HEK293 (cell line): ENCODE results near the gene TRIM69.
A peak's percentile ranks its signal among the peaks of the same experiment; 100 is the strongest.

ENCODE experiments used
- CTCF ChIA-PET: fragments of 350-600 bp; formaldehyde crosslinking; extraction: SDS; loops from one replicate; lab custom pipeline; 2021; ENCODE audit warnings: antibody characterized with exemption; lab: Yijun Ruan, JAX
- POLR2A ChIA-PET: fragments of 300-600 bp; formaldehyde crosslinking; extraction: SDS; loops from one replicate; lab custom pipeline; 2020; ENCODE audit warnings: antibody characterized with exemption, inconsistent platforms; lab: Yijun Ruan, JAX
- H3K27ac ChIP-seq: fragments of 200-500 bp; sonication (Bioruptor generic); 2 replicates; pipeline ENCODE4 v1.5.1; 2014; ENCODE audit warnings: low read depth, low read length, control low read depth, inconsistent platforms; ENCODE audit errors: extremely low read depth
- H3K36me3 ChIP-seq, 2 experiments: fragments of 200-500 bp in 1 of 2; sonication (Bioruptor generic) in 1 of 2; 1 replicate in 1 of 2; 2 replicates in 1 of 2; pipeline ENCODE4 v1.5.1; 2014 to 2017; ENCODE audit warnings: inconsistent platforms in 2 of 2, low read length in 2 of 2; ENCODE audit not compliant: control insufficient read depth in 2 of 2, insufficient read depth in 1 of 2
- H3K4me1 ChIP-seq: fragments of 200-500 bp; sonication (Bioruptor generic); 2 replicates; pipeline ENCODE4 v1.5.1; 2014; ENCODE audit warnings: mild to moderate bottlenecking, low read length, inconsistent platforms; ENCODE audit not compliant: control insufficient read depth, insufficient read depth
- H3K4me3 ChIP-seq: 2 replicates; pipeline ENCODE4 v1.5.1; 2011; ENCODE audit warnings: low read depth, mild to moderate bottlenecking, control low read depth, low read length, moderate library complexity
- H3K9me3 ChIP-seq: fragments of 200-500 bp; sonication (Bioruptor generic); 2 replicates; pipeline ENCODE4 v1.5.1; 2014; ENCODE audit warnings: low read depth, low read length, inconsistent platforms; ENCODE audit not compliant: control insufficient read depth, insufficient read depth
- AEBP2 ChIP-seq: fragments of 450-650 bp; formaldehyde crosslinking; IDR thresholded peaks from 2 replicates; pipeline ENCODE4 v1.5.1; 2016; ENCODE audit warnings: missing biosample characterization, missing genetic modification characterization, borderline replicate concordance
- HIC1 ChIP-seq: fragments of 450-650 bp; formaldehyde crosslinking; IDR thresholded peaks from 2 replicates; pipeline ENCODE4 v1.5.1; 2016; ENCODE audit warnings: missing biosample characterization, missing genetic modification characterization
- TRIM28 ChIP-seq: IDR thresholded peaks from 2 replicates; pipeline ENCODE4 v1.6.1; 2011; ENCODE audit warnings: low read length, control low read depth, borderline replicate concordance
- ZBTB48 ChIP-seq: fragments of 450-650 bp; formaldehyde crosslinking; IDR thresholded peaks from 2 replicates; pipeline ENCODE4 v1.5.1; 2016; ENCODE audit warnings: missing biosample characterization, missing genetic modification characterization
- ZBTB8A ChIP-seq: fragments of 450-650 bp; formaldehyde crosslinking; IDR thresholded peaks from 2 replicates; pipeline ENCODE4 v1.5.1; 2016; ENCODE audit warnings: missing biosample characterization, missing genetic modification characterization
- ZEB2 ChIP-seq: fragments of 450-650 bp; formaldehyde crosslinking; IDR thresholded peaks from 2 replicates; pipeline ENCODE4 v1.5.1; 2016; ENCODE audit warnings: missing biosample characterization, missing genetic modification characterization
- ZFP69B ChIP-seq: fragments of 450-650 bp; formaldehyde crosslinking; IDR thresholded peaks from 2 replicates; pipeline ENCODE4 v1.5.1; 2016; ENCODE audit warnings: missing biosample characterization, missing genetic modification characterization
- ZNF221 ChIP-seq: fragments of 450-650 bp; formaldehyde crosslinking; IDR thresholded peaks from 2 replicates; pipeline ENCODE4 v1.5.1; 2017; ENCODE audit warnings: missing biosample characterization, missing genetic modification characterization, borderline replicate concordance
- ZNF23 ChIP-seq: fragments of 450-650 bp; formaldehyde crosslinking; IDR thresholded peaks from 2 replicates; pipeline ENCODE4 v1.5.1; 2016; ENCODE audit warnings: missing biosample characterization, missing genetic modification characterization, borderline replicate concordance
- ZNF239 ChIP-seq: fragments of 450-650 bp; formaldehyde crosslinking; IDR thresholded peaks from 2 replicates; pipeline ENCODE4 v1.5.1; 2016; ENCODE audit warnings: missing biosample characterization, missing genetic modification characterization
- ZNF24 ChIP-seq: fragments of 450-650 bp; formaldehyde crosslinking; IDR thresholded peaks from 2 replicates; pipeline ENCODE4 v1.5.1; 2016; ENCODE audit warnings: missing biosample characterization, missing genetic modification characterization
- ZNF302 ChIP-seq: fragments of 450-650 bp; formaldehyde crosslinking; IDR thresholded peaks from 2 replicates; pipeline ENCODE4 v1.5.1; 2016; ENCODE audit warnings: missing biosample characterization, missing genetic modification characterization, low read depth
- ZNF324 ChIP-seq: fragments of 450-650 bp; formaldehyde crosslinking; IDR thresholded peaks from 2 replicates; pipeline ENCODE4 v1.5.1; 2016; ENCODE audit warnings: missing biosample characterization, missing genetic modification characterization
- ZNF335 ChIP-seq: fragments of 450-650 bp; formaldehyde crosslinking; conservative IDR thresholded peaks from 2 replicates; pipeline ENCODE4 v1.5.1; 2016; ENCODE audit warnings: missing biosample characterization, missing genetic modification characterization
- ZNF394 ChIP-seq: fragments of 450-650 bp; formaldehyde crosslinking; IDR thresholded peaks from 2 replicates; pipeline ENCODE4 v1.5.1; 2016; ENCODE audit warnings: missing biosample characterization, missing genetic modification characterization, mild to moderate bottlenecking, moderate library complexity, borderline replicate concordance
- ZNF521 ChIP-seq: fragments of 450-650 bp; formaldehyde crosslinking; IDR thresholded peaks from 2 replicates; pipeline ENCODE4 v1.5.1; 2017; ENCODE audit warnings: missing biosample characterization, mild to moderate bottlenecking, missing genetic modification characterization
- ZNF560 ChIP-seq: fragments of 450-650 bp; formaldehyde crosslinking; IDR thresholded peaks from 2 replicates; pipeline ENCODE4 v1.5.1; 2017; ENCODE audit warnings: missing biosample characterization, missing genetic modification characterization, borderline replicate concordance
- ZNF629 ChIP-seq: fragments of 450-650 bp; formaldehyde crosslinking; IDR thresholded peaks from 2 replicates; pipeline ENCODE4 v1.5.1; 2017; ENCODE audit warnings: missing biosample characterization, missing genetic modification characterization
- ZNF658 ChIP-seq: fragments of 450-650 bp; formaldehyde crosslinking; IDR thresholded peaks from 2 replicates; pipeline ENCODE4; 2016; ENCODE audit warnings: missing biosample characterization, missing genetic modification characterization
- ZNF660 ChIP-seq: fragments of 450-650 bp; IDR thresholded peaks from 2 replicates; pipeline ENCODE4 v1.5.1; 2018; ENCODE audit warnings: missing biosample characterization, mild to moderate bottlenecking, missing genetic modification characterization
- ZNF670 ChIP-seq: fragments of 450-650 bp; formaldehyde crosslinking; IDR thresholded peaks from 2 replicates; pipeline ENCODE4 v1.5.1; 2016; ENCODE audit warnings: missing biosample characterization, missing genetic modification characterization, low read depth
- ZNF692 ChIP-seq: fragments of 450-650 bp; formaldehyde crosslinking; IDR thresholded peaks from 2 replicates; pipeline ENCODE4 v1.5.1; 2016; ENCODE audit warnings: missing biosample characterization, missing genetic modification characterization
- ZNF704 ChIP-seq: fragments of 450-650 bp; formaldehyde crosslinking; IDR thresholded peaks from 2 replicates; pipeline ENCODE4 v1.5.1; 2016; ENCODE audit warnings: missing biosample characterization, missing genetic modification characterization

TRIM69 gene

DNA sequence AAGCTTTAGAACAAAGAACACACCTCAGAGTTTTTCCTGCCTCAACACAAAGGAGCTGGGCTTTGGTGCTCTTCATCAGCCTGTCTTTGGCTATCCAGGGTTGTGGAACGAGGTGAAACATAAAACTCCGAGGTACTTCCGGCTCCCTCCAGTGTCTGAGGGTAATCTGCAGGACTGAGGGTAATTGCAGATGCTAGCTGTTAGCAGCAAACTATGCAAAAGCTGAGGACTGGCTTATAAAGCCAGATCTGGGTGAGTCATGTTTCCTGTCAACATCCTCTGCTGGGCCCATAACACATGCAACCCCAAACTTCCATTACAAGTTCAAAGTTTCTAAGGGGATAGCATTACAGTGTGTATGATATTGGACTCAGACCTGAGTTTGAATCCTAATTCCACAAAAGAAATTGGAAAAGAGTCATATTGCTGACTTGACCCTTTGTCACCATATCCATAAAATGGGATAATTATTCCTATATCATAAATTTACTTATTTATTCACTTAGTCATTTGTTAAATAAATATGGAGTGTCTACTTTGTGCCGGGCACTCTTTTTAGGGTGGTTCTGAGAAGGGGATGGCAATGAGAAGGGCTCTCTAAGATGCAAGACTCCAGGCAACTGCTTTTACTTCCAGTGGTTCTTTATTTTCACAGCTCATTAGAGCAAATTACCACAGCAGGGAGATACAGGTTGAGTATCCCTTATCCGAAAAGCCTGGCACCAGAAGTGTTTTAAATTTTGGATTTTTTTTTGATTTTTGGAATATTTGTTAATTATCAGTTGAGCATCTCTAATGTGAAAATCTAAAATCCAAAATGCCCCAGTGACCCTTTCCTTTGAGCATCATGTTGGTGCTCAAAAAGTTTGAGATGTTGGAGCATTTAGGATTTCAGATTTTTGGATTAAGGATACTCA lies 9.5 kb upstream of the TRIM69 start (continued):
- TF ChIP-seq ZBTB8A, result peak; percentile 25; the same call in 1 of the 2 replicates
- peak; percentile 94 for TF ChIP-seq ZFP69B
- TF ChIP-seq TRIM28, result 0 out of 2 replicates have a peak, but pooled peaks have one; percentile 44
- peak; percentile 94 for TF ChIP-seq ZNF692 (tag by site-specific recombination)
- peak; percentile 11; the same call in 1 of the 2 replicates for TF ChIP-seq ZNF394 (tag by site-specific recombination)
- no peak for TF ChIP-seq ZNF239 (tag by site-specific recombination)
- TF ChIP-seq ZNF670, result no peak
- peak; percentile 71 for TF ChIP-seq ZEB2
- TF ChIP-seq ZNF24 (tag by site-specific recombination), result no peak
- peak; percentile 49; the same call in 1 of the 2 replicates for TF ChIP-seq ZNF335 (tag by site-specific recombination)

DNA sequence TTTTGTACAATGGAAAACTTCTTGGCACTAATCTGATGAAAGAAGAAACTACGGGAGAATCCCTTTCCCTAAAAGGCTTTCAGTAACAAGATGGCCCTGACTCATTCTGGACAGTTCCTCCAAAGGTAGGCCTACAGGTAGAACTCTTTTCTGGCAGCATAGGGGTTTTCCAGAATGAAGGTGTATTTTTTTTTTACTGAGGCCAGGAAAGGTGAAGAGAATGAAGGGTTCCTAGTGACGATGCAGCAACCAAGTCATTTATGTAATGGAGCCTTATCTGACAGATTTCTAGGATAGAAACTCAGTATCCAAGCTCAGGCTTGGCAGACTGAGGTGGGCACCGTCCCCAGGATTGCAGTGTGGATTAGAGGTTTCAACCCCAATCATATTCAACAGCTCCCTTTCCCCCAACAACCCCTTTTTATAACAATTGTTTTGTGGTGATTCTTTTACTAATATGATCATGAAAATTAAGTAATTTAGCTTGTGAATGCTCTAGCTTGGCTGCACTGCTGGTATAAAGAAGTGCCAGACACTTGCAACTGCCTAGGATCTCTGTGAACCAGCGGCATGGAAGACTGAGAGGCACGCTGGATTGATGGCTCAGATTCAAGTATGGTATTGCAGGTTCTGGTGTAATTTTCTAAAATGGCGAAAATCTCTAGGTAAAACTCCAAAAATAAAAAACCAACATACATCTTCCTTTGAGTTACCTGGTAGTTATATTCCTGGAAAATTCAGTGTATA lies 8.7 kb upstream of the TRIM69 start:
- peaks cover 7% of the 10 kb centered on the region; the same call in 1 of the 2 replicates for H3K4me1 ChIP-seq
- CTCF ChIA-PET, result interaction anchor here (1.4 kb wide), 1 partner anchor 12 kb away, joined by 3 read pairs; no protein-coding TSS in a partner anchor
- POLR2A ChIA-PET, result interaction anchor here (1.9 to 2.0 kb wide), 2 partner anchors 16 to 65 kb away, joined by 21 to 22 read pairs; partner anchors contain the start of genes B2M, PATL2 and SPG11

More for the DNA sequence above, 8.7 kb upstream of the TRIM69 start:
- Histone ChIP-seq H3K9me3 (no peaks in the 10 kb centered on the region), H3K36me3 (peaks cover 0 to 13% of the 10 kb centered on the region in 2 experiments; a peak in 1 of 3 replicates), H3K4me3 (no peak overlapping the region), H3K27ac (0 out of 2 replicates have a peak overlapping the region, but pooled peaks have one; percentile 18)
- TF ChIP-seq HIC1 (no peak), ZNF23 (no peak), ZNF629 (tag by site-specific recombination) (no peak), ZNF560 (tag by site-specific recombination) (no peak), ZNF221 (no peak), ZNF704 (tag by site-specific recombination) (no peak), ZNF302 (tag by site-specific recombination) (no peak), ZBTB48 (tag by site-specific recombination) (no peak), ZNF660 (tag by site-specific recombination) (no peak), ZNF324 (tag by site-specific recombination) (no peak), AEBP2 (tag by site-specific recombination) (no peak), ZNF658 (tag by site-specific recombination) (no peak), ZNF521 (tag by site-specific recombination) (no peak)
